Astrocyte (in vitro differentiated cells and primary cell): ENCODE data around the gene ALPL. TPM values are rescaled to one million over a fixed set of nuclear protein-coding genes. Genes with fewer than 3 reads are reported as not detected.

Experiments
- DNase-seq: peaks from one replicate; pipeline ENCODE4 v3.0.0-alpha.2; 2010; ENCODE audit warnings: low read depth
- FAIRE-seq: peaks from 2 replicates; lab custom pipeline; 2011; peaks lifted over from hg19 to GRCh38; lab: Jason Lieb, UNC
- H2AFZ ChIP-seq: 2 replicates; pipeline ENCODE4 v1.6.0; 2012; ENCODE audit warnings: low read depth, low read length, inconsistent platforms
- H3K27ac ChIP-seq: 2 replicates; pipeline ENCODE4 v1.5.1; 2011; ENCODE audit warnings: low read depth, low read length, inconsistent platforms
- H3K27me3 ChIP-seq: 2 replicates; pipeline ENCODE4 v1.6.0; 2011; ENCODE audit warnings: low read length, inconsistent platforms; ENCODE audit not compliant: insufficient read depth
- H3K36me3 ChIP-seq: 2 replicates; pipeline ENCODE4 v1.5.1; 2011; ENCODE audit warnings: low read length, inconsistent platforms; ENCODE audit not compliant: insufficient read depth
- H3K4me1 ChIP-seq: 2 replicates; pipeline ENCODE4 v1.5.1; 2011; ENCODE audit warnings: low read length, inconsistent platforms; ENCODE audit not compliant: insufficient read depth
- H3K4me2 ChIP-seq: 2 replicates; pipeline ENCODE4 v1.6.0; 2012; ENCODE audit warnings: low read length, inconsistent platforms
- H3K4me3 ChIP-seq: 2 replicates; pipeline ENCODE4 v1.5.1; 2011; ENCODE audit warnings: low read depth, mild to moderate bottlenecking, low read length, inconsistent platforms; ENCODE audit not compliant: insufficient read depth
- H3K79me2 ChIP-seq: 2 replicates; pipeline ENCODE4 v1.6.0; 2012; ENCODE audit warnings: mild to moderate bottlenecking, low read length, inconsistent platforms; ENCODE audit not compliant: insufficient read depth
- H3K9ac ChIP-seq: 2 replicates; pipeline ENCODE4 v1.6.0; 2012; ENCODE audit warnings: mild to moderate bottlenecking, low read length, inconsistent platforms
- H3K9me3 ChIP-seq: 2 replicates; pipeline ENCODE4 v1.5.1; 2012; ENCODE audit warnings: low read depth, mild to moderate bottlenecking, low read length, inconsistent platforms; ENCODE audit not compliant: insufficient read depth
- H4K20me1 ChIP-seq: 2 replicates; pipeline ENCODE4 v1.6.0; 2012; ENCODE audit warnings: low read length, inconsistent platforms; ENCODE audit not compliant: insufficient read depth
- H3K27ac Mint-ChIP-seq: one replicate; pipeline ENCODE4 v1.8.0; 2021; ENCODE audit warnings: mild to moderate bottlenecking, mixed read lengths; ENCODE audit not compliant: unreplicated experiment
- H3K27me3 Mint-ChIP-seq: one replicate; pipeline ENCODE4 v1.8.0; 2021; ENCODE audit warnings: low read depth, mixed read lengths; ENCODE audit not compliant: unreplicated experiment
- H3K36me3 Mint-ChIP-seq: one replicate; pipeline ENCODE4 v1.8.0; 2021; ENCODE audit warnings: low read depth, mixed read lengths; ENCODE audit not compliant: unreplicated experiment
- H3K4me1 Mint-ChIP-seq: one replicate; pipeline ENCODE4 v1.8.0; 2021; ENCODE audit warnings: low read depth, mixed read lengths; ENCODE audit not compliant: unreplicated experiment
- H3K4me3 Mint-ChIP-seq: one replicate; pipeline ENCODE4 v1.8.0; 2021; ENCODE audit warnings: mild to moderate bottlenecking, moderate library complexity, mixed read lengths; ENCODE audit not compliant: unreplicated experiment
- H3K9me3 Mint-ChIP-seq: one replicate; pipeline ENCODE4 v1.8.0; 2021; ENCODE audit warnings: mild to moderate bottlenecking, mixed read lengths; ENCODE audit not compliant: unreplicated experiment
- CTCF ChIP-seq: IDR thresholded peaks from 2 replicates; pipeline ENCODE4 v1.5.1; 2011; ENCODE audit warnings: low read depth, mild to moderate bottlenecking, inconsistent platforms, low read length, moderate library complexity; ENCODE audit not compliant: insufficient read depth
- EZH2 ChIP-seq: IDR thresholded peaks from 2 replicates; pipeline ENCODE4 v1.6.1; 2012; ENCODE audit warnings: mild to moderate bottlenecking, low read length, inconsistent platforms; ENCODE audit not compliant: insufficient read depth
- total RNA-seq: library from RNA; stranded (reverse); gene quantifications from 2 replicates; pipeline ENCODE4 v1.2.1, GENCODE V29; 2021

The ALPL gene
- total RNA-seq, 1 donor from 2014 or later, result 24.3 TPM

GRCh38 chr1:21624571-21625389 is 115.6 kb downstream of the ALPL start:
- H4K20me1 ChIP-seq, result peaks cover 5% of the 10 kb centered on the region
- H3K4me3 Mint-ChIP-seq, result no peak overlapping the region
- H3K9me3 ChIP-seq, result no peaks in the 10 kb centered on the region
- peaks cover 10% of the 10 kb centered on the region for H3K36me3 Mint-ChIP-seq
- H3K27me3 ChIP-seq, result peaks cover 13% of the 10 kb centered on the region
- no peak overlapping the region for H3K27ac ChIP-seq
- H3K4me1 Mint-ChIP-seq, result peaks cover 2% of the 10 kb centered on the region
- TF ChIP-seq EZH2 (no peak), CTCF (no peak)
- DNase-seq (no peak), FAIRE-seq (no peak)
- H3K9me3 Mint-ChIP-seq, result no peaks in the 10 kb centered on the region
- H3K4me2 ChIP-seq, result no peak overlapping the region
- H3K27me3 Mint-ChIP-seq, result peaks cover 36% of the 10 kb centered on the region
- no peak overlapping the region for H2AFZ ChIP-seq
- no peaks in the 10 kb centered on the region for H3K36me3 ChIP-seq
- H3K4me1 ChIP-seq, result no peaks in the 10 kb centered on the region
- no peak overlapping the region for H3K9ac ChIP-seq
- H3K79me2 ChIP-seq, result no peaks in the 10 kb centered on the region
- no peak overlapping the region for H3K4me3 ChIP-seq
- H3K27ac Mint-ChIP-seq, result no peak overlapping the region

GRCh38 chr1:21625390-21626190 is 116.4 kb downstream of the ALPL start:
- Mint-ChIP-seq H3K4me3 (no peak overlapping the region), H3K36me3 (peaks cover 11% of the 10 kb centered on the region), H3K27me3 (peaks cover 38% of the 10 kb centered on the region), H3K4me1 (peaks cover 2% of the 10 kb centered on the region), H3K27ac (no peak overlapping the region), H3K9me3 (no peaks in the 10 kb centered on the region)
- Histone ChIP-seq H3K9ac (no peak overlapping the region), H3K27ac (no peak overlapping the region), H3K27me3 (peaks cover 13% of the 10 kb centered on the region), H3K9me3 (no peaks in the 10 kb centered on the region), H3K4me2 (no peak overlapping the region), H4K20me1 (peaks cover 5% of the 10 kb centered on the region), H3K79me2 (no peaks in the 10 kb centered on the region), H2AFZ (no peak overlapping the region), H3K4me1 (no peaks in the 10 kb centered on the region), H3K36me3 (no peaks in the 10 kb centered on the region), H3K4me3 (no peak overlapping the region)
- no peak for DNase-seq
- TF ChIP-seq EZH2, result no peak
- TF ChIP-seq CTCF, result no peak
- FAIRE-seq, result no peak
